SH-SY5Y (cell line): ENCODE data around the gene HELZ2.

Source experiments
- GATA2 ChIP-seq: IDR thresholded peaks from 2 replicates; pipeline ENCODE4 v1.6.1; 2011; ENCODE audit warnings: mild to moderate bottlenecking, low read depth, low read length
- GATA3 ChIP-seq: IDR thresholded peaks from 2 replicates; pipeline ENCODE4 v1.6.1; 2011; ENCODE audit warnings: low read depth, mild to moderate bottlenecking, low read length, moderate library complexity

The HELZ2 gene

DNA sequence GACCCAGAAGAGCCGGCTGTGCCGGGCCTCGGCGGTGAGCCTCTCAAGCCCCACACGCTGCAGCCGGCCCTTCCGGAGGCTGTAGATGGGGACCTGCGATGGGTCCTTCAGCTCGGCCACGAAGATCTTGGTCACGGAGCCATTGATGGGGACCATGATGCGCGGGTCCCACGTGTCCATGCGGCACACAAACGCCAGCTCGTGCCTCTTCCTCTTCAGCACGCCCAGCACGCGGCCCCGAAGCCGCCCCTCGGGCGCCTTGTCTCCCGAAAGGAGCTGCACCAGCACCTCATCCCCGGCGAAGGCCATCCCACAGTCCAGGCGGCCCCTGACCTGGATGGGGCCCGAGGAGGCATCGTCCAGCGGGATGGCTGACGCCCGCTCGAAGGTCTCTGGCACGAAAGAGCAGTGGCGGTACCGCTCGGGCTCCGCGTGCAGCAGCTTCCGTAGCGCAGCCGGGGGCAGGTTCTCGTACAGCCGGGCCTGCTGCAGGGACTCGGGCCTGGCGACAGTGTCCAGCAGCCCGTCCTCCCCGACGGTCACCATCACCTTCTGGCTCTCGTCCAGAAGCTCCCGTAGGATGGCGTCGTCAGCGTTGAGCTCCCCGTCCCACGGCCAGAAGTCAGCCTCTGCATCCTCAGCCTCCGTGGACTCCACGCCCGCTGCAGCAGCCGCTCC is 8.9 kb downstream of the HELZ2 start:
- TF ChIP-seq GATA2 (no peak), GATA3 (no peak)

DNA sequence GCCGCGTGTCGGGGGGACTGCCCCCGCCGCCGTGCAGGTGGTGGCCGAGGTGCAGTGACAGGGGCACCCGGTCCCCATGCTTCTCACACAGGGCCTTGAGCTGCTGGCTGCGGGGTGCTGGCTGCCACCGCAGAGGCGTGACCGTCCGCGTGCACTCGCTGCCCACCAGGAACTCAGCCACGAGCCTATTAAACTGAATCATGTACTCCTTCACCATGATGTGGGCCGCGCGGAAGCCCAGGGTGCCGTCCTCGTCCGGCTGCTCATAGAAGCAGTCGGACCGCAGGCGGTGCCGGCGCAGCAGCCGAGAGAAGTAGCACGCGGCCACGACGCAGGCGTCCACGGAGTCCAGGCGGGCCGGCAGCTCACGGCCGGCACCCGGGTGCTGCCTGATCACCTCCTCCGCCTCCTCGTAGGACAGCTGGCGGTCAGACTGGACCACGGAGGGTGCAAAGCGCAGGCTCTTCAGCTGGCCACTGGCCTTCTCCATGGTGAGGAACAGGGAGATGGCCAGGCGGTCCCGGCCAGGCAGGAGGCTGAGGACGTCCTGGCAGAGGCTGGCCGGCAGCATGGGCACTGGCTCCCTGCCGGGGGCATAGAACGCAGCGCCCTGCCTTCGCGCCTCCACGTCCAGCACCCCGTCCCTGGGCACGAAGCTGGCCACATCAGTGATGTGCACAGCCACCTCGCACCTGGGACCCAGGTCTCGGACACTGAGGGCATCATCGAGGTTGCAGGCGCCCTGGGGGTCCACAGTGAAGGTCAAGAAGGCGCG is 9.8 kb downstream of the HELZ2 start:
- TF ChIP-seq GATA2, result no peak
- no peak for TF ChIP-seq GATA3

DNA sequence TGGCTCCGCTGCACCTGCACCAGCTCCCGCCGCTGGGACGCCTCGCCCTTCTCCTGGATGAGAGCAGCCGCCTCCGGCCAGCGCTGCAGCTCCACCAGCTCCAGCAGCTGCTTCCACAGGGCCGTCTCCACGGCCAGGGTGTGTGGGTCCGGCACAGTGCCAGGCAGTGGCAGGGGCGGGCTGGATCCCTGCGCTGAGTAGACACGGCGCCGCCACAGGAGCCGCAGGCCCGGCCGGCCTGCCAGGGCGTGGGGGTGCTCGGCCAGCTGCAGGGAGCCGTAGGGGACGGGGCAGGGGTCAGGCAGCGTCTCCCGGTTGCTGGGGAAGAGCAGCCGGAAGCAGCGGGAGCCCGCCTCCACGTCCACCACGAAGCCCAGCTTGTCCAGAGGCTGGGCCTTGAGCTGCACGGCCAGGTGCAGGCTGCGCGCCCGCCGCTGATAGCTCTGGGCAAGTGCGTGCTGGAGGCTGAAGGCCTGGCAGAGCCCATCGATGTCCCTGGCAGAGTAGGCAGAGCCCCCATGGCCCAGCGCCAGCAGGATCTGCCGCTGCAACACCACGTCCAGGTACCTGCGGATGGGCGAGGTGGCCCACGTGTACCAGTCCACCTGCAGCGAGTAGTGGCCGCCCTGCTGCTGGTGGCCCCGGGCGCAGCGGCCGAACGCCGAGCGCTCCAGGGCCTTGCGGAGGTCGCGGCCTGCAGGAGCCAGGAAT is 10.7 kb downstream of the HELZ2 start:
- TF ChIP-seq GATA3 (no peak), GATA2 (no peak)

DNA sequence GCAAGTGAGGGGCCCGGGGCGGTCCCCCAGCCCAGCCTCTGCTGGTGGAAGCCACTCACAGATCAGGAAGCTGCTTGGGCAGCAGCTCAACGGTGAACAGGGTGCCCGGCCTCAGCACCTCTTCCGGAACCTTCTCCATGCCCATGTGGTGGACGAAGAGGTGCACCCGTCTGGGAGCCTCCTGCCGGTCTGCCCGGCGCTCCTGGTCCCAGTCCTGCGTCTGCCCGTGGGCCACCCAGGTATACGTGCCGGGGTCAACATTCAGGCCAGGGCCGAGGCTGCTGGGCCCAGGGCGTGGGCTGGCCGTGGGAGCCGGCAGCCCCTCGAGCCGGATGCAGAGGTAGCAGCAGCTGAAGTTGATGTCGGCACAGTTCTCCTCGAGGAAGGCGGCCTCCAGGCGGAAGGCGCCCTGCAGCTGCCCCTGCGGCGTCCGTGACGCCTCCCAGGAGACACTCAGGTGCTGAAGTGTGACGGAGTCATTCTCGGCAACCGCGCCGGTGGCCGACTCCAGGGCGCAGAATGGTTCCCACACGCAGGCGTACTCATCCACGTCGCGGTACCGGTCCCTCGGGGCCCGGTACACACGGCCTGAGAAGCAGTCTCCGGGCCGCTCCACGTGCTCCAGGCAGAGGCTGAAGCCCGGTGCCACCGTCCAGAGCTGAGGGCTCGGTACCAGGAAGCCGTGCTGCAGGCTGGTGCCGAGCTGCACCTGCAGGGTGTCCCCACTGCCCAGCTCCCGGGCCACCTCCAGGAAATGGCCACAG is 11.4 kb downstream of the HELZ2 start:
- TF ChIP-seq GATA3, result no peak
- no peak for TF ChIP-seq GATA2

DNA sequence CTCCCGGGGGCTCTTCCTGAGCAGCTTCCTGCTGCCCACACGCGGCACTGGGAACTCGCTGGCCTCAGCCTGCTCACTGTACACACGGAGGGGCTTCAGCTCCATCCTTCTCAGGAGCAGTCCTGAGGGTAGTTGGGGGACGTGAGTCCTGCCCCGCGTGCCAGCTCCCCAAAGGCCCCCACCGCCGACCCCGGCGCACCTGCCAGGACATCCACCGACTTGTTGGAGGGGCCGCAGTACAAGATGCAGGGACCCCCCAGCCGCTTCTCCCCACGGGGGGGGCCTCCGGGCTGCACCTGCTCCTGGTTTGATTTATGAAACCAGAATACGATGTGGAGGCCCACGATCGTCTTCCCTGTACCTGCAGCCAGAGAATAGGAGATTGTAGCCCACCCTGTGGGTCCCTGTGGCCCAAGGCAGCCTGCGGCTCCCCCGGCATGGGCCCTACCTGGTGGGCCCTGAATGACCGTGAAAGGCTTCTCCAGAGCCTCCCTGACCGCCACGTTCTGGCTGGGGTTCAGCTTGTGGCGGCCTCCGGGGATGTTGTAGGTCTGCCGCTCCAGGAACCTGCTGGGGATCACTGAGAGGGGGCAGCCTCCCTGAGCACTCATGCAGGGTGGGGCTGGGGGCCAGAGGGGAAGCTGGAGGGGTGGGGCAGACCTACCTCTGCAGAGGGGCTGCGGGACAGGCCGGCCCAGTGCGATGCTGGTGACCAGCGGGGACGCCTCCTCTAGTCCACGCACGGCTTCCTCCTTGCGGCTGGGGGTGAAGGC is 12.2 kb downstream of the HELZ2 start:
- TF ChIP-seq GATA3, result no peak
- TF ChIP-seq GATA2, result no peak

DNA sequence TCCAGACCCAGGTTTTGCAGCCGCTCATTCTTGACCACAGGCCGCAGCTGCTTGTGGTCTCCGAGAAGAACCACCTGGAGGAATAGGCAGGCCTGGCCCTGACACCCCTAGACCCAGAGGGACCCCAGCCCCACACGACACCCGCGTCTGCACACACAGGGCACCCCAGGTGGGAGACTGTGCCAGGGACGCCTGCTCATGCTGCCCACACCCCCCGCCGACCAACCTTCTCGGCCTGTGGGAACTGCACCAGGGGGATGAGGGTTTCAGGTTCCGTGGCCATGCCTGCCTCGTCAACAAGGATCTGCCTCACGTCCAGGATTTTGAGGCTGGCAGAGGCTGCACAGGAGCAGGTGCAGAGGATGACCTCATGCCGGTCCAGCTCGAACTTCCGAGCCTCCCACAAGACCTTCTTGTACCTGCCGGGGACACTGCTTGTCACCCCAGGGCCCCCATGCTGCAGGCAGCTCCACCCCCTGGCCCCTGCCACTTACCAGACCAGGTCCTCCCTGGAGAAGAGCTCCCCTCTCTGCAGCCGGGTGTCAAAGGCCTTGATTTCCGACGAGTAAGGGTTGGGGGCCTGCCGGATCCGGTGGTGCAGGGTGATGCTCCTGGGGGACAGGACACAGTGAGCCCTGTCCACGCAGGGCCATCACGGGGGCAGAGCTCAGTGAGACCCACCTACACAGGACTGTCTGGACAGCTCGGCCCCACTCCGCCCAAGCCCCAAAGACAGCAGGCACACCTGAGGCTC is 13.0 kb downstream of the HELZ2 start:
- TF ChIP-seq GATA2 (no peak), GATA3 (no peak)

DNA sequence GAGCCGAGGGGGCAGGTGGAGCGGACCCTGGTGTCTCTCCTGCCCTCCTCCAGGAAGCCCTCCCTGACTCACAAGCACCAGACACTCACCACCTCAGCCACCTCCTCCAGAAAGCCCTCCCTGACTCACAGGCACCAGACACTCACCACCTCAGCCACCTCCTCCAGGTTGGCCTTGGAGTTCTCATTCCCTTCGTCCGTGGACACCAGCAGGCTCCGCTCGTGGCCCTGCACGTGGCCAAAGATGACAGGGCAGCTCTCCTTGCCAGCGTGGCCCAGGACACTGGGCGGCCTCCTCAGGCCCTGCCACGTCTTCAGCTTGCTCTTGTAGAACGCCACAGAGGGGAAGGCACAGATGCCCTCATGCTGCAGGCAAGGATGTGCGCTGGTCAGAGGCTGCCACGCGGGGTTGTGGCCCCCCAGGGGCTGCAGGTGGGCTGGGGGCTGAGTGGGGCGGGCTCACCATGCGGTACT is 13.7 kb downstream of the HELZ2 start:
- TF ChIP-seq GATA3, result no peak
- TF ChIP-seq GATA2, result no peak

DNA sequence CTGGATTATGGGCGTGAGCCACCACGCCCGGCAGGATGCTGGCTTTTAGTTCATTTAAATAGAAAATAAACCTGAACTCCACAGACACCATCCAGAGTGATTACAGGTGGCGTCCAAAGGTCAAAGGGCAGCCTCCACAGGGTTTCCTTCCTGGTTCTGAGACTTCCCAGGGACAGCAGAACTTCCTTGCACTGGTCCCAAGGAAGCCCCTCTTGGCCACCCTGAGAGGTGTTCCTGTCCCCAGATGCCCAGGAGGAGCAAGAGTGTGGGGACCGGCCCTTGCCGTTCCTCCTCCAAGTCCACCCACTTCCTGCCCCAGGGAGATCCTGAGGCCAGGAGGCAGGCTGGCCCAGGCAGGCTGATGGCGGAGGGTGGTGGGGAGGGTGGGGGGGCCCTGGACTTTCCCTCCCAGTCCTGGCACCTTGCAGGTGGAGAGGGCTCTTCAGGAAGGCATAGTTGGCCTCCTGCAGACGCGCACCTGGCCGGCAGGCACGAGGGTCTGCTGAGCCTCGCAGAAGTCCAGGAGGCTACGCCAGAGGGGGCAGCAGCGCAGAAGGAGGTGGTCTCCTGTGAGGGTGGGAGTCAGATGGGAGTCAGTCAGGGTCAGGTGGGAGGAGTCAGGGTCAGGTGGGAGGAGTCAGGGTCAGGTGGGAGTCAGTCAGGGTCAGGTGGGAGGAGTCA is 15.1 kb downstream of the HELZ2 start:
- TF ChIP-seq GATA2 (no peak), GATA3 (no peak)

DNA sequence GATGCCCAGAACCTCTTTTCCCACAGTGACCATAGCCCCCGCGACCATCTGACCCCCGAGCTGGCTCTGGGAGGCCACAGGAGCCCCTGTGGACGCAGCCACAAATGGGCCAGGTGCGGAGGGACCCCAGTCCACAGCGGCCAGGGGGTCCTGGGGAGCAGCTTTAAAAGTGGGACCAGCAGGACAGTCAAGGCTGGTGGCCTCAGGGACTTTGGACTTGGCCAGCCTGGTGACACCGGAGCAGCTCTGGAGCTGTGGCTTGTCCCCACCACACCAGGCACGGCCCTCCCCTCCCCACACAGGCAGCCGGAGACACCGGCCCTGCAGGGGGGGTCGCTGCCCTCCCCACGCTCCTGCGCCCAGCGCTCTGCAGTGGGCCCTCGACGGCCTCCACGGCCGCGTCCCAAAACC is 16.6 kb downstream of the HELZ2 start:
- TF ChIP-seq GATA2 (no peak), GATA3 (no peak)

DNA sequence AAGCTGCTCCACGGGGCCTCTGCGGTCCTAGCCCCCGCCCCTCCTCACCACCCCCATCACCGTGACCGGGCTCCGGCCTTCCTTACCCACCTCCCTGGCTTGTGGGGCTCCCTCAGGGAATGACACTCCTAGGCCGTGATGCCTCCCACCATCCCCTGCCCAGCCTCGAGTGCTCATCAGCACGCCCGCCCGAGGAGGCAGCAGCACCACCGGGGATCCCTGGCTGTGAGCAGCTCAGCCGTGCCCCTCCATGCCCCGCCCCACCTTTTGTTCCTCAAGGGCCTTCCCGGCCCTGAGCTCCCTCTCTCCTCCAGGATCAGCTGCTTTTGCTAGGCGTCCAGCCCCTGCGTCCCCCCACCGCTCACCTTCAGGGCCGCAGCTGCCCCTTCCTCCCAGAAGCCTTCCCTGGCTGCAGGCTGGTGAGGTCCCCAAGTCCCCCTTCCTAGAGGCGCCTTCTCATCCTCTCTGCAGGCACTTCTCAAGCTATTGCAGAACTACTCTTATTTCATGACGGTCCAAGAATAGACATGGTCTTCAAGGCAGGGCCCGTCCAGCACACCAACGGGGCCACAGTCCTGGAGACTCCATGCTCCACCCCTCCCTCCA is 17.1 kb downstream of the HELZ2 start:
- TF ChIP-seq GATA2, result no peak

DNA sequence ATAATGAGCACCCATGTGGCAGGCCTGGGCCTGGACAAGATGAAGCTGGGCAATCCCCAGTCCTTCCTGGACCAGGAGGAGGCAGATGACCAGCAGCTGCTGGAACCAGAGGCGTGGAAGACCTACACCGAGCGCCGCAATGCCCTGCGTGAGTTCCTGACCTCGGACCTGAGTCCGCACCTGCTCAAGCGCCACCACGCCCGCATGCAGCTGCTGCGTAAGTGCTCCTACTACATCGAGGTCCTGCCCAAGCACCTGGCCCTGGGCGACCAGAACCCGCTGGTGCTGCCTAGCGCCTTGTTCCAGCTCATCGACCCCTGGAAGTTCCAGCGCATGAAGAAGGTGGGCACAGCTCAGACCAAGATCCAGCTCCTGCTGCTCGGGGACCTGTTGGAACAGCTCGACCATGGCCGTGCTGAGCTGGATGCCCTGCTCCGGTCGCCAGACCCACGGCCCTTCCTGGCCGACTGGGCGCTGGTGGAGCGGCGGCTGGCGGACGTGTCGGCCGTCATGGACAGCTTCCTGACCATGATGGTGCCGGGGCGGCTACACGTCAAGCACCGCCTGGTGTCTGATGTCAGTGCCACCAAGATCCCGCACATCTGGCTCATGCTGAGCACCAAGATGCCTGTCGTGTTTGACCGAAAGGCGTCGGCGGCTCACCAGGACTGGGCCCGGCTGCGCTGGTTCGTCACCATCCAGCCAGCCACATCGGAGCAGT is 18.2 kb downstream of the HELZ2 start:
- TF ChIP-seq GATA3, result no peak
- no peak for TF ChIP-seq GATA2
